Endothelial cell of umbilical vein (primary cell): ENCODE results near the gene DTWD2. TPM values are rescaled to one million over a fixed set of nuclear protein-coding genes. Genes with fewer than 3 reads are reported as not detected.

ENCODE experiments used
- BruUV-seq: library from RNA; stranded (reverse); fragments of 400-500 nt; replicated peaks from 2 replicates; lab custom pipeline; 2021; lab: Mats Ljungman, UMichigan
- CTCF ChIA-PET: fragments of 300-600, 350-600 bp; sonication (Branson Sonifier 250); formaldehyde crosslinking; loops from one replicate; lab custom pipeline; 2021; ENCODE audit warnings: antibody characterized with exemption, inconsistent platforms; lab: Charles Lee
- POLR2A ChIA-PET: fragments of 300-600, 350-600 bp; sonication (Branson Sonifier 250); formaldehyde crosslinking; loops from one replicate; lab custom pipeline; 2021; ENCODE audit warnings: antibody characterized with exemption, inconsistent platforms; lab: Charles Lee
- DNase-seq: peaks from one replicate; pipeline ENCODE4 v3.0.0-alpha.2; 2011; ENCODE audit warnings: low read depth, low spot score
- FAIRE-seq: peaks from 2 replicates; lab custom pipeline; 2011; peaks lifted over from hg19 to GRCh38; lab: Jason Lieb, UNC
- H2AFZ ChIP-seq: 2 replicates; pipeline ENCODE4 v1.6.0; 2012; ENCODE audit warnings: low read depth, low read length, control low read depth, inconsistent platforms
- H3K27ac ChIP-seq: 2 replicates; pipeline ENCODE4 v1.5.1; 2011; ENCODE audit warnings: low read depth, mild to moderate bottlenecking, control low read depth, low read length, moderate library complexity; ENCODE audit not compliant: insufficient read depth
- H3K27me3 ChIP-seq, 2 experiments: 2 replicates each; pipeline versions ENCODE4 v1.6.0 to v1.6.1; 2011; ENCODE audit warnings: low read length in 2 of 2, mixed read lengths in 1 of 2; ENCODE audit not compliant: control insufficient read depth in 2 of 2, insufficient read depth in 2 of 2
- H3K36me3 ChIP-seq, 2 experiments: 2 replicates in 1 of 2; 3 replicates in 1 of 2; pipeline ENCODE4 v1.5.1; 2011; ENCODE audit warnings: low read length in 2 of 2, mild to moderate bottlenecking in 1 of 2, moderate library complexity in 1 of 2; ENCODE audit not compliant: control insufficient read depth in 2 of 2, insufficient read depth in 2 of 2; ENCODE audit errors: extremely low read depth in 1 of 2
- H3K4me1 ChIP-seq: 3 replicates; pipeline ENCODE4 v1.5.1; 2011; ENCODE audit warnings: mild to moderate bottlenecking, low read length; ENCODE audit not compliant: control insufficient read depth, insufficient read depth; ENCODE audit errors: extremely low read depth
- H3K4me2 ChIP-seq: 2 replicates; pipeline ENCODE4 v1.6.1; 2011; ENCODE audit warnings: low read length, control low read depth, mixed read lengths; ENCODE audit not compliant: insufficient read depth
- H3K4me3 ChIP-seq, 3 experiments: fragments of 200-600 bp in 1 of 3; sonication (generic), shearing (Covaris generic) in 1 of 3; replicated peaks in 1 of 3; 2 replicates each; pipeline ENCODE4 v1.5.1; 2011 to 2016; ENCODE audit warnings: control low read depth in 3 of 3, low read length in 3 of 3, mild to moderate bottlenecking in 2 of 3, inconsistent platforms in 1 of 3, low read depth in 1 of 3, moderate library complexity in 1 of 3; ENCODE audit not compliant: insufficient read depth in 1 of 3
- H3K79me2 ChIP-seq: 2 replicates; pipeline ENCODE4 v1.6.0; 2012; ENCODE audit warnings: low read length, inconsistent platforms; ENCODE audit not compliant: control insufficient read depth, insufficient read depth
- H3K9ac ChIP-seq: replicated peaks from 2 replicates; pipeline ENCODE3; 2011; ENCODE audit warnings: low read length, control low read depth; ENCODE audit not compliant: insufficient read depth; ENCODE audit errors: extremely low read depth
- H3K9me1 ChIP-seq: replicated peaks from 3 replicates; pipeline ENCODE4 v1.6.0; 2011; ENCODE audit warnings: mild to moderate bottlenecking, low read length; ENCODE audit not compliant: control insufficient read depth, insufficient read depth; ENCODE audit errors: extremely low read depth
- H3K9me3 ChIP-seq: replicated peaks from 2 replicates; pipeline ENCODE4 v1.5.1; 2012; ENCODE audit warnings: low read length, inconsistent platforms; ENCODE audit not compliant: control insufficient read depth, insufficient read depth
- H4K20me1 ChIP-seq: replicated peaks from 2 replicates; pipeline ENCODE3; 2011; ENCODE audit warnings: mild to moderate bottlenecking, low read length; ENCODE audit not compliant: control insufficient read depth, insufficient read depth; ENCODE audit errors: extremely low read depth
- FOS ChIP-seq: IDR thresholded peaks from 2 replicates; pipeline ENCODE4 v1.6.1; 2011; ENCODE audit warnings: mild to moderate bottlenecking, low read length, moderate library complexity, borderline replicate concordance; ENCODE audit not compliant: insufficient read depth
- JUN ChIP-seq: IDR thresholded peaks from 2 replicates; pipeline ENCODE4 v1.6.1; 2011; ENCODE audit warnings: borderline replicate concordance, low read depth; ENCODE audit not compliant: insufficient read length, insufficient read depth
- MYC ChIP-seq: IDR thresholded peaks from one replicate; pipeline ENCODE4 v1.6.1; 2011; ENCODE audit warnings: mild to moderate bottlenecking, low read depth, low read length
- dilution Hi-C: fragments of 300-500 bp; cut with MboI; formaldehyde crosslinking; loops from one replicate; pipeline ENCODE4 v1.15.0; 2019; ENCODE audit warnings: low sequenced_read_pairs; ENCODE audit not compliant: extremely low pct_ligation_motif_present
- intact Hi-C: fragments of 100-400 bp; cut with micrococcal nuclease; formaldehyde crosslinking; loops from one replicate; pipeline ENCODE4 v1.10.0; 2022
- polyA plus RNA-seq, 4 experiments: library from polyadenylated mRNA; depleted of rRNA in 3 of 4; stranded (reverse) in 3 of 4; unstranded in 1 of 4; fragments of >200 nt; gene quantifications; 2 replicates each; pipeline versions ENCODE4 v1.2.1 to v1.2.3, GENCODE V29; 2011 to 2012; ENCODE audit warnings: missing spikeins in 1 of 4
- total RNA-seq: library from RNA; stranded (reverse); gene quantifications from 2 replicates; pipeline ENCODE4 v1.2.3, GENCODE V29; 2021
- TF ChIP-seq, protein P1 (sequence below), 2 donors: IDR thresholded peaks; 1 replicate in 1 of 2; 2 replicates in 1 of 2; pipeline ENCODE4 v1.5.1; 2011; ENCODE audit warnings: low read length in 2 of 2, mild to moderate bottlenecking in 2 of 2, moderate library complexity in 2 of 2, control low read depth in 1 of 2, inconsistent platforms in 1 of 2, low read depth in 1 of 2; ENCODE audit not compliant: insufficient read depth in 1 of 2; ENCODE audit errors: extremely low read depth in 1 of 2
- TF ChIP-seq, protein P2 (sequence below): IDR thresholded peaks from 2 replicates; pipeline ENCODE4 v1.6.1; 2011; ENCODE audit not compliant: insufficient read depth, insufficient read length

DTWD2 gene
- total and polyA plus RNA-seq, 2 donors (not counting 3 experiments of a cell fraction or from before 2014, with no cell fraction given) = 0.99 to 1.1 TPM

DNA sequence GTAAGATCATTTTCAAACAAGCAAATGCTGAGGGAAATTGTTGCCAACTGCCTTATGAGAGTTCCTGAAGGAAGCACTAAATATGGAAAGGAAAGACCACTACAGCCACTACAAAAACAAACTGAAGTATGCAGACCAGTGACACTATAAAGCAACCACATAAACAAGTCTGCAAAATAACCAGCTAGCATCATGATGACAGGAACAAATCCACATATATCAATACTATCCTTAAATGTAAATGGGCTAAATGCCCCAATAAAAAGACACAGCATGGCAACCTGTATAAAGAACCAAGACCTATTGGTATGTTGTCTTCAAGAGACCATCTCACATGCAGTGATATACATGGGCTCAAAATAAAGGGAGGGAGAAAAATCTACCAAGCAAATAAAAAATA, 113.2 kb downstream of the DTWD2 start:
- FAIRE-seq = no peak
- TF ChIP-seq, protein P1, sequence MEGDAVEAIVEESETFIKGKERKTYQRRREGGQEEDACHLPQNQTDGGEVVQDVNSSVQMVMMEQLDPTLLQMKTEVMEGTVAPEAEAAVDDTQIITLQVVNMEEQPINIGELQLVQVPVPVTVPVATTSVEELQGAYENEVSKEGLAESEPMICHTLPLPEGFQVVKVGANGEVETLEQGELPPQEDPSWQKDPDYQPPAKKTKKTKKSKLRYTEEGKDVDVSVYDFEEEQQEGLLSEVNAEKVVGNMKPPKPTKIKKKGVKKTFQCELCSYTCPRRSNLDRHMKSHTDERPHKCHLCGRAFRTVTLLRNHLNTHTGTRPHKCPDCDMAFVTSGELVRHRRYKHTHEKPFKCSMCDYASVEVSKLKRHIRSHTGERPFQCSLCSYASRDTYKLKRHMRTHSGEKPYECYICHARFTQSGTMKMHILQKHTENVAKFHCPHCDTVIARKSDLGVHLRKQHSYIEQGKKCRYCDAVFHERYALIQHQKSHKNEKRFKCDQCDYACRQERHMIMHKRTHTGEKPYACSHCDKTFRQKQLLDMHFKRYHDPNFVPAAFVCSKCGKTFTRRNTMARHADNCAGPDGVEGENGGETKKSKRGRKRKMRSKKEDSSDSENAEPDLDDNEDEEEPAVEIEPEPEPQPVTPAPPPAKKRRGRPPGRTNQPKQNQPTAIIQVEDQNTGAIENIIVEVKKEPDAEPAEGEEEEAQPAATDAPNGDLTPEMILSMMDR (IDR thresholded peaks at IDR 0.05; ENCODE audit: extremely low read depth in 1 of 2, insufficient read depth in 1 of 2, low read depth in 1 of 2, low read length in 2 of 2) = no peak
- TF ChIP-seq, protein P2, sequence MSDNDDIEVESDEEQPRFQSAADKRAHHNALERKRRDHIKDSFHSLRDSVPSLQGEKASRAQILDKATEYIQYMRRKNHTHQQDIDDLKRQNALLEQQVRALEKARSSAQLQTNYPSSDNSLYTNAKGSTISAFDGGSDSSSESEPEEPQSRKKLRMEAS = no peak
- TF ChIP-seq JUN (no peak), FOS (no peak)

DNA sequence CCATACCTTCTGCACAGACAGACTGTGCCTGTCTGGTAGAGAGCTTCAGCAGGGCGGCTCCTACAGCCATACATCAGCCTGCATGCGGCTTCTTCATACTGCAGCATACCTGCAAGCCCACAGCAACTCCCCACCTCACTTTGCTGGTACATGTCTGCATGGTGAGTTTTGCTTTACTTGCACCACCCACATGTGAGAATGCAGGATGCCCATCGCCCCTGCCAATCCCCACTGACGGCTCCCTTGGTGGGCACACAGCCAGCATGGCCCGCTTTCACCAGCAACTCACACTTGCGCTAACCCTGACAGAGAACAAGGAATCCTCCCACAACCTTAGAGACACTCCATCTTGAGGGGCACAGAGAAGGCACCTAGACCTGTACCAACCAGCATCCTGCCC, 114.9 kb downstream of the DTWD2 start:
- intact Hi-C loops = no loop called here
- BruUV-seq = no TSS peak

More for the DNA sequence above, 113.2 kb downstream of the DTWD2 start:
- Histone ChIP-seq H3K4me1 (no peaks in the 10 kb centered on the region), H3K4me3 (no peak overlapping the region), H4K20me1 (no peaks in the 10 kb centered on the region), H3K9ac (no peak overlapping the region), H3K79me2 (no peaks in the 10 kb centered on the region), H3K9me1 (no peaks in the 10 kb centered on the region), H3K36me3 (no peaks in the 10 kb centered on the region), H3K9me3 (no peaks in the 10 kb centered on the region), H3K27me3 (no peaks in the 10 kb centered on the region), H3K27ac (no peak overlapping the region), H3K4me2 (no peak overlapping the region), H2AFZ (no peak overlapping the region)
- POLR2A ChIA-PET = no interaction called here
- CTCF ChIA-PET = no interaction called here
- intact Hi-C loops (no loop called here), dilution Hi-C loops (no loop called here)
- DNase-seq = no peak
- no TSS peak for BruUV-seq

More for the DNA sequence above, 114.9 kb downstream of the DTWD2 start:
- dilution Hi-C loops = no loop called here
- TF ChIP-seq FOS (no peak), MYC (no peak)
- Histone ChIP-seq H3K4me2 (no peak overlapping the region), H3K79me2 (no peaks in the 10 kb centered on the region), H3K9me1 (no peaks in the 10 kb centered on the region), H3K9ac (no peak overlapping the region), H3K36me3 (no peaks in the 10 kb centered on the region), H3K4me1 (no peaks in the 10 kb centered on the region), H4K20me1 (no peaks in the 10 kb centered on the region), H2AFZ (no peak overlapping the region), H3K9me3 (no peaks in the 10 kb centered on the region), H3K4me3 (no peak overlapping the region), H3K27me3 (no peaks in the 10 kb centered on the region), H3K27ac (no peak overlapping the region)
- POLR2A ChIA-PET = no interaction called here
- CTCF ChIA-PET = no interaction called here
- no peak for FAIRE-seq
- no peak for DNase-seq
